ENCODE results near the gene PPP2R5C.

The PPP2R5C gene

GRCh38 chr14:101833045-101833444 is 71.5 kb downstream of the PPP2R5C start:
- H3K36me3 ChIP-seq (ENCODE audit: control insufficient read depth in 2 of 2, insufficient read depth in 1 of 2, low read length in 2 of 2): peaks cover 3 to 6% of the 10 kb centered on the region in 2 experiments; a peak in 1 of 3 replicates
- H3K27ac ChIP-seq (ENCODE audit: extremely low read depth, low read depth, low read length): no peak overlapping the region
- CTCF ChIA-PET: interaction anchor here (0.8 to 1.3 kb wide), 2 partner anchors 22 to 127 kb away, joined by 3 read pairs; no protein-coding TSS in a partner anchor
- POLR2A ChIA-PET: no interaction called here
- no peaks in the 10 kb centered on the region for H3K9me3 ChIP-seq (ENCODE audit: control insufficient read depth, insufficient read depth, low read depth, low read length)
- H3K4me1 ChIP-seq (ENCODE audit: control insufficient read depth, insufficient read depth, low read length): peaks cover 7% of the 10 kb centered on the region; the same call in 1 of the 2 replicates
- H3K4me3 ChIP-seq (ENCODE audit: low read depth, low read length): no peak overlapping the region
- no peak for TF ChIP-seq MYNN (tag by site-specific recombination; IDR thresholded peaks at IDR 0.05; ENCODE audit: borderline replicate concordance)
- no peak for TF ChIP-seq HOXA7 (CRISPR knock-in tag; IDR thresholded peaks at IDR 0.05; ENCODE audit: borderline replicate concordance)
- no peak for TF ChIP-seq ZNF133 (tag by site-specific recombination; IDR thresholded peaks at IDR 0.05)
- TF ChIP-seq ZNF19 (tag by site-specific recombination; IDR thresholded peaks at IDR 0.05; ENCODE audit: low read depth): no peak
- TF ChIP-seq FEZF1 (tag by site-specific recombination; IDR thresholded peaks at IDR 0.05): no peak

GRCh38 chr14:101834397-101834796 is 72.9 kb downstream of the PPP2R5C start:
- no peak overlapping the region for H3K27ac ChIP-seq (ENCODE audit: extremely low read depth, low read depth, low read length)
- peaks cover 2 to 3% of the 10 kb centered on the region in 2 experiments; a peak in 1 of 3 replicates for H3K36me3 ChIP-seq (ENCODE audit: control insufficient read depth in 2 of 2, insufficient read depth in 1 of 2, low read length in 2 of 2)
- no peak overlapping the region for H3K4me3 ChIP-seq (ENCODE audit: low read depth, low read length)
- ChIA-PET POLR2A (no interaction called here), CTCF (no interaction called here)
- TF ChIP-seq SALL2 (tag by site-specific recombination; IDR thresholded peaks at IDR 0.05; ENCODE audit: borderline replicate concordance) (no peak), GLIS1 (tag by site-specific recombination; IDR thresholded peaks at IDR 0.05) (no peak), ZBTB7A (tag by site-specific recombination; IDR thresholded peaks at IDR 0.05; ENCODE audit: low read depth) (no peak), CTCF (tag by site-specific recombination; IDR thresholded peaks at IDR 0.05) (no peak), ZNF837 (tag by site-specific recombination; IDR thresholded peaks at IDR 0.05) (no peak), SCRT2 (tag by site-specific recombination; IDR thresholded peaks at IDR 0.05) (no peak), IKZF3 (tag by site-specific recombination; IDR thresholded peaks at IDR 0.05) (no peak), ZNF658 (tag by site-specific recombination; IDR thresholded peaks at IDR 0.05) (no peak), ZNF623 (tag by site-specific recombination; IDR thresholded peaks at IDR 0.05) (no peak), ZNF18 (tag by site-specific recombination; IDR thresholded peaks at IDR 0.05) (no peak), ZNF223 (tag by site-specific recombination; IDR thresholded peaks at IDR 0.05) (no peak), ZNF792 (tag by site-specific recombination; IDR thresholded peaks at IDR 0.05) (no peak), ZBTB44 (tag by site-specific recombination; IDR thresholded peaks at IDR 0.05) (no peak), ZNF169 (tag by site-specific recombination; IDR thresholded peaks at IDR 0.05) (no peak), ZNF555 (tag by site-specific recombination; conservative IDR thresholded peaks at IDR 0.05) (no peak), ZNF707 (tag by site-specific recombination; IDR thresholded peaks at IDR 0.05) (no peak)
- TF ChIP-seq, protein P1, sequence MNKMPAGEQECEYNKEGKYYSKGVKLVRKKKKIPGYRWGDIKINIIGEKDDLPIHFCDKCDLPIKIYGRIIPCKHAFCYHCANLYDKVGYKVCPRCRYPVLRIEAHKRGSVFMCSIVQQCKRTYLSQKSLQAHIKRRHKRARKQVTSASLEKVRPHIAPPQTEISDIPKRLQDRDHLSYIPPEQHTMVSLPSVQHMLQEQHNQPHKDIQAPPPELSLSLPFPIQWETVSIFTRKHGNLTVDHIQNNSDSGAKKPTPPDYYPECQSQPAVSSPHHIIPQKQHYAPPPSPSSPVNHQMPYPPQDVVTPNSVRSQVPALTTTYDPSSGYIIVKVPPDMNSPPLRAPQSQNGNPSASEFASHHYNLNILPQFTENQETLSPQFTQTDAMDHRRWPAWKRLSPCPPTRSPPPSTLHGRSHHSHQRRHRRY (tag by site-specific recombination; IDR thresholded peaks at IDR 0.05): no peak
- TF ChIP-seq, protein P2, sequence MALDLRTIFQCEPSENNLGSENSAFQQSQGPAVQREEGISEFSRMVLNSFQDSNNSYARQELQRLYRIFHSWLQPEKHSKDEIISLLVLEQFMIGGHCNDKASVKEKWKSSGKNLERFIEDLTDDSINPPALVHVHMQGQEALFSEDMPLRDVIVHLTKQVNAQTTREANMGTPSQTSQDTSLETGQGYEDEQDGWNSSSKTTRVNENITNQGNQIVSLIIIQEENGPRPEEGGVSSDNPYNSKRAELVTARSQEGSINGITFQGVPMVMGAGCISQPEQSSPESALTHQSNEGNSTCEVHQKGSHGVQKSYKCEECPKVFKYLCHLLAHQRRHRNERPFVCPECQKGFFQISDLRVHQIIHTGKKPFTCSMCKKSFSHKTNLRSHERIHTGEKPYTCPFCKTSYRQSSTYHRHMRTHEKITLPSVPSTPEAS (tag by site-specific recombination; IDR thresholded peaks at IDR 0.05): no peak
- H3K4me1 ChIP-seq (ENCODE audit: control insufficient read depth, insufficient read depth, low read length): peaks cover 7% of the 10 kb centered on the region; the same call in 1 of the 2 replicates
- H3K9me3 ChIP-seq (ENCODE audit: control insufficient read depth, insufficient read depth, low read depth, low read length): no peaks in the 10 kb centered on the region

Data from HEK293 (cell line).